Transverse colon (tissue), 4 donors: ENCODE results near the gene ZNF23.

Experiments used
- CTCF ChIP-seq, 5 experiments: fragments of 200-600 bp in 3 of 5; fragments of 450-650 bp in 2 of 5; sonication (generic) in 3 of 5; IDR thresholded peaks; 1 replicate in 2 of 5; 2 replicates in 3 of 5; pipeline ENCODE4 v1.5.1; 2016 to 2017; ENCODE audit warnings: antibody characterized with exemption in 5 of 5, inconsistent platforms in 3 of 5, mild to moderate bottlenecking in 2 of 5, moderate library complexity in 1 of 5
- EP300 ChIP-seq: sonication (generic); formaldehyde crosslinking; IDR thresholded peaks from one replicate; pipeline ENCODE4 v1.6.1; 2017; ENCODE audit warnings: antibody characterized with exemption, low read depth
- POLR2A ChIP-seq: fragments of 450-650 bp; IDR thresholded peaks from one replicate; pipeline ENCODE4 v1.6.1; 2016; ENCODE audit warnings: antibody characterized with exemption, mild to moderate bottlenecking, moderate library complexity
- POLR2AphosphoS5 ChIP-seq, 3 donors: sonication (generic); formaldehyde crosslinking; IDR thresholded peaks; one replicate each; pipeline ENCODE4 v1.6.1; 2016; ENCODE audit warnings: antibody characterized with exemption in 3 of 3

GRCh38 chr16:71406316-71406715 lies 55.7 kb downstream of the ZNF23 start:
- TF ChIP-seq CTCF (IDR thresholded peaks at IDR 0.05) (no peak), POLR2A (no peak), POLR2AphosphoS5 (IDR thresholded peaks at IDR 0.05) (no peak), EP300 (no peak)
